Measurements from ENCODE around the gene CLPSL2. TPM values are rescaled to one million over a fixed set of nuclear protein-coding genes. Genes with fewer than 3 reads are reported as not detected.

Gene CLPSL2
- total RNA-seq, 1 experiment from 2014 or later, result 3.4 TPM

DNA sequence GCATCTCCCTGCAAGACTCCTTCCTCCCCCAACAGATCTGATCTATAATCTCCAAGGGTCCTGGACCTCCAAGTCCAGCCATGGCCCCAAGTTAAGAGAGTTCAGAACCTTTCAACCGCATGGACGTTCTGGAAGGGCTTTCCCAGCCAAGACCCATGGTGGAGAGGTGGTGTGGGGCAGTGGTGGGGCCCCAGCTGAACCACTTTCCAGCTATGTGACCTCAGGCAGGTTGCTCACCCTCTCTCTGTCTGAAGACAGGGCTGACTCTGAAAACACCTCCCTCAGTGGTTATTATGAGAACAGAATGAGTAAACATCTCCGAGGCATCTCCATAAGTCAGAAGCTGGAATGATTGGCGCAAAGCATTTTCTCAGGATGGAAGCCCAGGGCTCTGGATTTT lies 19.8 kb downstream of the CLPSL2 start (continued):
- TF ChIP-seq ZNF425 (CRISPR knock-in tag; conservative IDR thresholded peaks at IDR 0.05), result no peak
- TF ChIP-seq EMX1 (CRISPR knock-in tag; IDR thresholded peaks at IDR 0.05), result no peak
- no peak for TF ChIP-seq JUN (CRISPR knock-in tag; IDR thresholded peaks at IDR 0.05)
- TF ChIP-seq ELF4 (CRISPR knock-in tag; IDR thresholded peaks at IDR 0.05; ENCODE audit: low read depth), result no peak

- ChIA-PET CTCF (interaction anchor here (0.6 to 1.4 kb wide), 3 partner anchors 29 to 141 kb away, joined by 3 read pairs; no protein-coding TSS in a partner anchor), POLR2A (interaction anchor here (0.6 kb wide), 1 partner anchor 452 kb away, joined by 10 read pairs; no protein-coding TSS in a partner anchor)
- peak; percentile 59 for ATAC-seq
- Mint-ChIP-seq H3K4me1 (peaks cover 26% of the 10 kb centered on the region), H3K27me3 (ENCODE audit: low read depth) (peaks cover 4% of the 10 kb centered on the region), H3K27ac (0 out of 2 replicates have a peak overlapping the region, but pooled peaks have one; percentile 90), H3K9me3 (no peaks in the 10 kb centered on the region), H3K4me3 (no peak overlapping the region), H3K36me3 (no peaks in the 10 kb centered on the region)
- no peak for TF ChIP-seq ZNF281 (CRISPR knock-in tag; IDR thresholded peaks at IDR 0.05)
- TF ChIP-seq SP1 (CRISPR knock-in tag; conservative IDR thresholded peaks at IDR 0.05), result no peak
- no peak for TF ChIP-seq FOXK1 (CRISPR knock-in tag; IDR thresholded peaks at IDR 0.05)
- no peak for TF ChIP-seq ZNF232 (CRISPR knock-in tag; IDR thresholded peaks at IDR 0.05)
- no peak for TF ChIP-seq JUN (CRISPR knock-in tag; IDR thresholded peaks at IDR 0.05)
- TF ChIP-seq NR2C2 (CRISPR knock-in tag; IDR thresholded peaks at IDR 0.05), result no peak
- TF ChIP-seq RELA (CRISPR knock-in tag; IDR thresholded peaks at IDR 0.05; ENCODE audit: borderline replicate concordance), result no peak
- no peak for DNase-seq (ENCODE audit: low spot score)
These were observed 21.6 kb downstream of the CLPSL2 start for GRCh38 chr6:35797837-35798526.

DNA sequence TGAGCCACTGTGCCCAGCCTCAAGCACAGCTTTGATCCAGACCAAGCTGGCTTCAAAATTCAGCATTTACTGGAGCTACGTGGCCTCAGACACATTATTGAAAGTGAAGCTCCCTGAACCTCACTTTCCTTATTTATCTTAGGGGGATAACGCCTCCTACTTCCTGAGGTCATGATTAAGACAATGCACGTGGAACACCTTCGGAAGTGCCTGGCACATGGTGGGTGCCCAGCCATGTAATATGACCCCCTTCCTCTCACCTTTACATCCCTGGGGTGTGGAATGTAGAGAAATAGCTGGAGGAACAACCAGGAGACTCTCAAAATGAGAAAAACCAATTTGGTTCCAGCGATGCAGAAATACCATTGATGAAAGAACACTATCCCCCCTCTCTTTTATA lies 22.3 kb downstream of the CLPSL2 start:
- no peak overlapping the region for H3K27ac Mint-ChIP-seq
- H3K9me3 Mint-ChIP-seq, result no peaks in the 10 kb centered on the region
- DNase-seq (ENCODE audit: low spot score), result no peak
- H3K4me3 Mint-ChIP-seq, result no peak overlapping the region
- H3K36me3 Mint-ChIP-seq, result no peaks in the 10 kb centered on the region
- ChIA-PET POLR2A (no interaction called here), CTCF (interaction anchor here (1.1 kb wide), 1 partner anchor 141 kb away, joined by 3 read pairs; no protein-coding TSS in a partner anchor)
- peaks cover 26% of the 10 kb centered on the region for H3K4me1 Mint-ChIP-seq
- H3K27me3 Mint-ChIP-seq (ENCODE audit: low read depth), result peaks cover 4% of the 10 kb centered on the region
- ATAC-seq, result no peak; the same call in 1 of the 2 replicates
- TF ChIP-seq E2F1 (CRISPR knock-in tag; IDR thresholded peaks at IDR 0.05), result no peak
- no peak for TF ChIP-seq ZNF281 (CRISPR knock-in tag; IDR thresholded peaks at IDR 0.05)
- no peak for TF ChIP-seq MYBL2 (CRISPR knock-in tag; IDR thresholded peaks at IDR 0.05)
- TF ChIP-seq PRRX2 (CRISPR knock-in tag; IDR thresholded peaks at IDR 0.05), result no peak
- TF ChIP-seq, protein P1, sequence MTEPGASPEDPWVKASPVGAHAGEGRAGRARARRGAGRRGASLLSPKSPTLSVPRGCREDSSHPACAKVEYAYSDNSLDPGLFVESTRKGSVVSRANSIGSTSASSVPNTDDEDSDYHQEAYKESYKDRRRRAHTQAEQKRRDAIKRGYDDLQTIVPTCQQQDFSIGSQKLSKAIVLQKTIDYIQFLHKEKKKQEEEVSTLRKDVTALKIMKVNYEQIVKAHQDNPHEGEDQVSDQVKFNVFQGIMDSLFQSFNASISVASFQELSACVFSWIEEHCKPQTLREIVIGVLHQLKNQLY (CRISPR knock-in tag; IDR thresholded peaks at IDR 0.05), result no peak
- TF ChIP-seq, protein P2, sequence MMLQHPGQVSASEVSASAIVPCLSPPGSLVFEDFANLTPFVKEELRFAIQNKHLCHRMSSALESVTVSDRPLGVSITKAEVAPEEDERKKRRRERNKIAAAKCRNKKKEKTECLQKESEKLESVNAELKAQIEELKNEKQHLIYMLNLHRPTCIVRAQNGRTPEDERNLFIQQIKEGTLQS (CRISPR knock-in tag; conservative IDR thresholded peaks at IDR 0.05), result no peak
- no peak for TF ChIP-seq ZNF532 (CRISPR knock-in tag; IDR thresholded peaks at IDR 0.05; ENCODE audit: borderline replicate concordance)
- TF ChIP-seq TEAD1 (CRISPR knock-in tag; IDR thresholded peaks at IDR 0.05), result no peak
